HepG2 (cell line): ENCODE data around the gene POLR2H. TPM values are rescaled to one million over a fixed set of nuclear protein-coding genes. Genes with fewer than 3 reads are reported as not detected.

Experiments used
- ATAC-seq: fragments of 200-7000 bp; cut with Tn5 transposase; 3 replicates; pipeline ENCODE4 v1.9.1; 2020; ENCODE audit warnings: mild to moderate bottlenecking, moderate library complexity
- BruUV-seq: library from RNA; stranded (reverse); fragments of 400-500 nt; replicated peaks from 2 replicates; lab custom pipeline; 2021; lab: Mats Ljungman, UMichigan
- CTCF ChIA-PET: fragments of 300-600 bp; formaldehyde crosslinking; extraction: SDS; loops from one replicate; lab custom pipeline; 2021; ENCODE audit warnings: low total read pairs, inconsistent platforms, low intra/inter-chr PET ratio; lab: Yijun Ruan, JAX
- POLR2A ChIA-PET: fragments of 350-600 bp; sonication (Branson Sonifier 250); formaldehyde crosslinking; loops from one replicate; lab custom pipeline; 2020; ENCODE audit warnings: antibody characterized with exemption, inconsistent platforms; lab: Yijun Ruan, JAX
- DNase-seq: peaks from one replicate; pipeline ENCODE4 v3.0.0-alpha.2; 2015; ENCODE audit warnings: low spot score
- FAIRE-seq: peaks from 3 replicates; lab custom pipeline; 2011; peaks lifted over from hg19 to GRCh38; lab: Jason Lieb, UNC
- H2AFZ ChIP-seq: one replicate; pipeline ENCODE4 v1.6.1; 2011; ENCODE audit warnings: low read length, inconsistent platforms
- H3K27ac ChIP-seq: fragments of 300-600 bp; 3 replicates; pipeline ENCODE4 v1.8.0; 2011; ENCODE audit warnings: mixed run types, mild to moderate bottlenecking, mixed read lengths, low read length, inconsistent platforms; ENCODE audit not compliant: insufficient read depth; ENCODE audit errors: extremely low read length
- H3K27me3 ChIP-seq, 2 experiments: fragments of 200-600 bp in 1 of 2; 2 replicates in 1 of 2; 3 replicates in 1 of 2; pipeline versions ENCODE4 v1.6.0 to v1.8.0; 2011; ENCODE audit warnings: low read length in 2 of 2, mild to moderate bottlenecking in 2 of 2, moderate library complexity in 2 of 2, inconsistent platforms in 1 of 2; ENCODE audit not compliant: insufficient read depth in 2 of 2, control insufficient read depth in 1 of 2
- H3K36me3 ChIP-seq, 2 experiments: fragments of 200-600 bp in 1 of 2; replicated peaks in 1 of 2; 2 replicates in 1 of 2; 3 replicates in 1 of 2; pipeline versions ENCODE4 v1.5.1 to v1.8.0; 2011; ENCODE audit warnings: low read length in 2 of 2, inconsistent platforms in 1 of 2; ENCODE audit not compliant: insufficient read depth in 2 of 2, control insufficient read depth in 1 of 2
- H3K4me1 ChIP-seq: 2 replicates; pipeline ENCODE4 v1.5.1; 2012; ENCODE audit warnings: low read length, inconsistent platforms; ENCODE audit not compliant: insufficient read depth
- H3K4me2 ChIP-seq: 2 replicates; pipeline ENCODE4 v1.6.0; 2011; ENCODE audit warnings: low read depth, low read length, inconsistent platforms
- H3K4me3 ChIP-seq, 3 experiments: fragments of 200-600 bp in 1 of 3; sonication (generic), shearing (Covaris generic) in 1 of 3; replicated peaks in 1 of 3; 2 replicates each; pipeline ENCODE4 v1.5.1; 2011 to 2016; ENCODE audit warnings: low read length in 3 of 3, inconsistent platforms in 2 of 3, low read depth in 2 of 3, mild to moderate bottlenecking in 2 of 3, control low read depth in 1 of 3, mixed read lengths in 1 of 3; ENCODE audit not compliant: insufficient read depth in 1 of 3
- H3K79me2 ChIP-seq: one replicate; pipeline ENCODE4 v1.6.1; 2011; ENCODE audit warnings: low read length, inconsistent platforms; ENCODE audit not compliant: insufficient read depth
- H3K9ac ChIP-seq: 2 replicates; pipeline ENCODE4 v1.6.0; 2011; ENCODE audit warnings: mild to moderate bottlenecking, low read depth, low read length, inconsistent platforms; ENCODE audit not compliant: insufficient read depth
- H3K9me3 ChIP-seq: 2 replicates; pipeline ENCODE4 v1.5.1; 2012; ENCODE audit warnings: mild to moderate bottlenecking, low read length
- H4K20me1 ChIP-seq: 2 replicates; pipeline ENCODE4 v1.6.0; 2011; ENCODE audit warnings: inconsistent platforms, mild to moderate bottlenecking, low read length, moderate library complexity; ENCODE audit not compliant: insufficient read depth
- AGO2 ChIP-seq: fragments of 200-400 bp; formaldehyde crosslinking; optimal IDR thresholded peaks from 2 replicates; pipeline ENCODE3; 2017; ENCODE audit warnings: mild to moderate bottlenecking, low read depth, low read length, moderate library complexity
- FLYWCH1 ChIP-seq: sonication (generic); formaldehyde crosslinking; IDR thresholded peaks from 2 replicates; pipeline ENCODE4 v1.8.1; 2023; ENCODE audit warnings: mild to moderate bottlenecking, missing genetic modification reagents
- HNF1B ChIP-seq: sonication (generic); formaldehyde crosslinking; IDR thresholded peaks from 2 replicates; pipeline ENCODE4 v1.5.1; 2020; ENCODE audit warnings: mild to moderate bottlenecking, moderate library complexity, missing genetic modification reagents
- MXI1 ChIP-seq: IDR thresholded peaks from 3 replicates; pipeline ENCODE4 v1.6.1; 2012; ENCODE audit warnings: low read depth, low read length, inconsistent platforms, borderline replicate concordance
- NFIC ChIP-seq: IDR thresholded peaks from 2 replicates; pipeline ENCODE4 v1.6.1; 2012; ENCODE audit warnings: mild to moderate bottlenecking, low read length, inconsistent platforms
- RBFOX2 ChIP-seq: fragments of 200-400 bp; formaldehyde crosslinking; IDR thresholded peaks from 2 replicates; pipeline ENCODE4 v1.6.1; 2017; ENCODE audit warnings: low read depth, mild to moderate bottlenecking, low read length
- SRSF1 ChIP-seq: fragments of 200-400 bp; formaldehyde crosslinking; optimal IDR thresholded peaks from 2 replicates; pipeline ENCODE3; 2017; ENCODE audit warnings: mild to moderate bottlenecking, low read depth, low read length, moderate library complexity
- ZBTB10 ChIP-seq: sonication (generic); formaldehyde crosslinking; IDR thresholded peaks from 2 replicates; pipeline ENCODE4 v1.4.0; 2020; ENCODE audit warnings: missing genetic modification reagents, borderline replicate concordance
- ZNF563 ChIP-seq: sonication (generic); formaldehyde crosslinking; IDR thresholded peaks from 2 replicates; pipeline ENCODE4 v1.8.0; 2022; ENCODE audit warnings: mild to moderate bottlenecking, moderate library complexity, missing genetic modification reagents
- ZSCAN9 ChIP-seq: IDR thresholded peaks from 2 replicates; pipeline ENCODE4 v1.6.1; 2016; ENCODE audit warnings: borderline replicate concordance
- WGBS: methylation state at CpG from one replicate; pipeline ENCODE4 v1.1.6; 2017; ENCODE audit warnings: low lambda C conversion rate; 5-methylcytosine and 5-hydroxymethylcytosine counted together
- in situ Hi-C: cut with HindIII; loops from 2 replicates; pipeline ENCODE4 v1.10.0; 2017; ENCODE audit warnings: low pct_unique_long_range_greater_than_20kb; ENCODE audit not compliant: extremely low pct_ligation_motif_present
- intact Hi-C: fragments of 100-400 bp; cut with micrococcal nuclease; formaldehyde crosslinking; loops from one replicate; pipeline ENCODE4 v1.10.0; 2022; ENCODE audit not compliant: unreplicated experiment
- polyA plus RNA-seq, 8 experiments: library from polyadenylated mRNA; depleted of rRNA in 3 of 8; stranded (reverse) in 7 of 8; unstranded in 1 of 8; fragments of >200 nt; fragmentation: Illumina TruSeq in 4 of 8; extraction: Trizol in 4 of 8; gene quantifications; 2 replicates each; pipeline versions ENCODE4 v1.2.1 to v1.2.3, GENCODE V29; 2011 to 2016; ENCODE audit warnings: low read depth in 4 of 8, missing spikeins in 1 of 8, mixed read lengths in 1 of 8; ENCODE audit not compliant: insufficient read depth in 1 of 8
- total RNA-seq, 5 experiments: library from RNA; depleted of rRNA; stranded (reverse); fragments of >200 nt; fragmentation: Illumina TruSeq; extraction: Trizol; gene quantifications; 2 replicates each; pipeline ENCODE4 v1.2.3, GENCODE V29; 2016; ENCODE audit warnings: low read depth in 1 of 5
- TF ChIP-seq, protein P1 (sequence below): sonication (generic); formaldehyde crosslinking; IDR thresholded peaks from 2 replicates; pipeline ENCODE4 v1.8.0; 2022; ENCODE audit warnings: missing genetic modification reagents, mild to moderate bottlenecking, inconsistent platforms, borderline replicate concordance
- TF ChIP-seq, protein P2 (sequence below): sonication (generic); formaldehyde crosslinking; IDR thresholded peaks from 2 replicates; pipeline ENCODE4 v1.4.0; 2020; ENCODE audit warnings: missing genetic modification reagents; ENCODE audit errors: not compliant biosample characterization

POLR2H gene
- total and polyA plus RNA-seq, 2 of the 13 experiments (the other 11 are each of a cell fraction or from before 2014, with no cell fraction given) = 118 to 194 TPM

DNA sequence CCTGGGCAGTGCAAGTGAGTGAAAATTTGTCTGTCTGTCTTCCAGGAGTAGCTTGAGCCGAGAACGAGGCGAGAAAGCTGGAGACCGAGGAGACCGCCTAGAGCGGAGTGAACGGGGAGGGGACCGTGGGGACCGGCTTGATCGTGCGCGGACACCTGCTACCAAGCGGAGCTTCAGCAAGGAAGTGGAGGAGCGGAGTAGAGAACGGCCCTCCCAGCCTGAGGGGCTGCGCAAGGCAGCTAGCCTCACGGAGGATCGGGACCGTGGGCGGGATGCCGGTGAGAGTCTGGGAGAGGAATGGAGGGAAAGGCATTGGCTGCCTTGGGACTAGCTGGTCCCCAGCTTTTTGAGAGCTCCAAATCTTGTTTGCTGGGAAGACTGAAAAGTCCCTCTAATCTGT is 34.3 kb upstream of the POLR2H start:
- in situ Hi-C loops = no loop called here
- WGBS = 98% methylated on average over 21 of the region's 21 CpGs
- Histone ChIP-seq H4K20me1 (peaks cover 5% of the 10 kb centered on the region; the same call in 1 of the 2 replicates), H3K27me3 (no peaks in the 10 kb centered on the region), H3K9ac (no peak overlapping the region), H3K36me3 (peaks cover 58 to 92% of the 10 kb centered on the region in 2 experiments), H2AFZ (no peak overlapping the region), H3K27ac (no peak overlapping the region), H3K79me2 (peaks cover 5% of the 10 kb centered on the region), H3K9me3 (no peaks in the 10 kb centered on the region), H3K4me3 (no peak overlapping the region), H3K4me2 (no peak overlapping the region), H3K4me1 (no peaks in the 10 kb centered on the region)
- FAIRE-seq (no peak), ATAC-seq (no peak), DNase-seq (no peak)
- ChIA-PET POLR2A (interaction anchor here (1.4 to 2.1 kb wide), 2 partner anchors 12 to 14 kb away, joined by 3 to 6 read pairs; no protein-coding TSS in a partner anchor), CTCF (no interaction called here)
- TF ChIP-seq, protein P1, sequence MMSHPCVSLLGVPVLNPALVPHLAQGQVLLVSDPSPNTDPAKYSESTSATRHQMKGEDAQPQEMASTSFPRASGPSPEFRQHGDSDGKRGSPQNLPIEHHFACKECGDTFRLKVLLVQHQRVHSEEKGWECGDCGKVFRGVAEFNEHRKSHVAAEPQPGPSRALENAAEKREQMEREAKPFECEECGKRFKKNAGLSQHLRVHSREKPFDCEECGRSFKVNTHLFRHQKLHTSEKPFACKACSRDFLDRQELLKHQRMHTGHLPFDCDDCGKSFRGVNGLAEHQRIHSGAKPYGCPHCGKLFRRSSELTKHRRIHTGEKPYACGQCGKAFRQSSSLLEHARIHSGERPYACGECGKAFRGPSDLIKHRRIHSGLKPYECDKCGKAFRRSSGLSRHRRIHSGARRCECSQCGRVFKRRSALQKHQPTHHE (CRISPR knock-in tag) = no peak
- TF ChIP-seq NFIC (no peak), AGO2 (peak; percentile 63), RBFOX2 (peak; percentile 46; the same call in 1 of the 2 replicates)
- intact Hi-C loops = no loop called here
- no TSS peak for BruUV-seq

DNA sequence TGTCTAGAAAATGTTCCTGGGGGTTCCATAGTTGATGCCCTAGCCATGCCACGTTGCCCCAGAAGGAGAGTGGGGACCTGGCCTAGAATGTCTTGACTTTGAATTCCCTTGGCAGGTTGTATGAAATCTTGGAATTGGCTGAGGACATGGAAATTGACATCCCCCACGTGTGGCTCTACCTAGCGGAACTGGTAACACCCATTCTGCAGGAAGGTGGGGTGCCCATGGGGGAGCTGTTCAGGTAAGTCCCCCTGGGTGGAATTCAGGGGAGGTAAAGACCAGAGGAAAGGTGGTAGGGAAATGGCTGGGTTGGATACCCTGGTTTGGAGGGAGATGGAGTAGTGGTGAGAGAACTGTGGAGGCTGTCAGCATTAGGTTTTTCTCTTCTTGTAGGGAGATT is 33.0 kb upstream of the POLR2H start:
- in situ Hi-C loops = no loop called here
- no peak for FAIRE-seq
- Histone ChIP-seq H3K9ac (no peak overlapping the region), H3K36me3 (peaks cover 53 to 92% of the 10 kb centered on the region in 2 experiments), H2AFZ (no peak overlapping the region), H3K27ac (no peak overlapping the region), H4K20me1 (peaks cover 5% of the 10 kb centered on the region; the same call in 1 of the 2 replicates), H3K79me2 (peaks cover 5% of the 10 kb centered on the region), H3K4me1 (no peaks in the 10 kb centered on the region), H3K9me3 (no peaks in the 10 kb centered on the region), H3K4me2 (no peak overlapping the region), H3K27me3 (no peaks in the 10 kb centered on the region), H3K4me3 (no peak overlapping the region)
- POLR2A ChIA-PET = no interaction called here
- CTCF ChIA-PET = no interaction called here
- BruUV-seq = no TSS peak
- ATAC-seq = no peak
- WGBS = 56% methylated on average over 3 of the region's 3 CpGs
- intact Hi-C loops = no loop called here
- DNase-seq = no peak
- TF ChIP-seq ZBTB10 (CRISPR knock-in tag) (no peak), ZNF563 (CRISPR knock-in tag) (no peak), ZSCAN9 (no peak), MXI1 (no peak), HNF1B (CRISPR knock-in tag) (no peak), SRSF1 (no peak), FLYWCH1 (CRISPR knock-in tag) (no peak)
- TF ChIP-seq, protein P2, sequence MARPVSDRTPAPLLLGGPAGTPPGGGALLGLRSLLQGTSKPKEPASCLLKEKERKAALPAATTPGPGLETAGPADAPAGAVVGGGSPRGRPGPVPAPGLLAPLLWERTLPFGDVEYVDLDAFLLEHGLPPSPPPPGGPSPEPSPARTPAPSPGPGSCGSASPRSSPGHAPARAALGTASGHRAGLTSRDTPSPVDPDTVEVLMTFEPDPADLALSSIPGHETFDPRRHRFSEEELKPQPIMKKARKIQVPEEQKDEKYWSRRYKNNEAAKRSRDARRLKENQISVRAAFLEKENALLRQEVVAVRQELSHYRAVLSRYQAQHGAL (CRISPR knock-in tag) = no peak
